ENCODE results near the gene WWOX. TPM values are rescaled to one million over a fixed set of nuclear protein-coding genes. Genes with fewer than 3 reads are reported as not detected.
A peak's percentile ranks its signal among the peaks of the same experiment; 100 is the strongest.

WWOX gene
- total RNA-seq, 3 donors from 2014 or later (not counting 1 experiment from before 2014, with no cell fraction given) = 21.0 to 29.8 (median 27.0) TPM

- no peak overlapping the region for H3K4me3 Mint-ChIP-seq
- peak in 1 of 2 donors; percentile 68 for DNase-seq
- no peak for TF ChIP-seq CTCF (IDR thresholded peaks at IDR 0.05)
- H3K36me3 Mint-ChIP-seq = no peaks in the 10 kb centered on the region
- ATAC-seq = peak in 1 of 3 donors; percentile 39
- 81% methylated on average over 8 of the region's 9 CpGs for WGBS (ENCODE audit: insufficient coverage)
- peak overlapping the region; percentile 52 for H3K27ac ChIP-seq (ENCODE audit: low read length)
- H3K36me3 ChIP-seq (ENCODE audit: control insufficient read depth, insufficient read depth, low read length) = no peaks in the 10 kb centered on the region
- no peaks in the 10 kb centered on the region for H3K9me3 Mint-ChIP-seq
- peaks cover 5% of the 10 kb centered on the region in 2 donors for H3K4me1 Mint-ChIP-seq
- H3K27ac Mint-ChIP-seq = no peak overlapping the region
- no peaks in the 10 kb centered on the region for H3K27me3 ChIP-seq (ENCODE audit: control insufficient read depth, insufficient read depth, low read length)
- no peaks in the 10 kb centered on the region for H3K9me3 ChIP-seq (ENCODE audit: control insufficient read depth, insufficient read depth, low read length)
- H3K4me1 ChIP-seq (ENCODE audit: control insufficient read depth, insufficient read depth, low read length) = no peaks in the 10 kb centered on the region
- no peak overlapping the region for H3K4me3 ChIP-seq (ENCODE audit: low read length)
- no peaks in the 10 kb centered on the region for H3K27me3 Mint-ChIP-seq (ENCODE audit: low read depth in 2 of 2)
- intact Hi-C loops (cut with micrococcal nuclease) = no loop called here
These were observed 796.8 kb downstream of the WWOX start for GRCh38 chr16:78896280-78896679.

- intact Hi-C loops (cut with micrococcal nuclease) = no loop called here
- Histone ChIP-seq H3K27me3 (ENCODE audit: control insufficient read depth, insufficient read depth, low read length) (no peaks in the 10 kb centered on the region), H3K9me3 (ENCODE audit: control insufficient read depth, insufficient read depth, low read length) (no peaks in the 10 kb centered on the region), H3K4me1 (ENCODE audit: control insufficient read depth, insufficient read depth, low read length) (no peaks in the 10 kb centered on the region), H3K36me3 (ENCODE audit: control insufficient read depth, insufficient read depth, low read length) (no peaks in the 10 kb centered on the region), H3K4me3 (ENCODE audit: low read length) (no peak overlapping the region), H3K27ac (ENCODE audit: low read length) (no peak overlapping the region)
- no peaks in the 10 kb centered on the region for H3K27me3 Mint-ChIP-seq (ENCODE audit: low read depth in 2 of 2)
- WGBS (ENCODE audit: insufficient coverage) = 95% methylated on average over 3 of the region's 5 CpGs
- ATAC-seq (no peak), DNase-seq (no peak)
- H3K9me3 Mint-ChIP-seq = no peaks in the 10 kb centered on the region
- no peak for TF ChIP-seq CTCF (IDR thresholded peaks at IDR 0.05)
- H3K36me3 Mint-ChIP-seq = no peaks in the 10 kb centered on the region
- no peak overlapping the region for H3K27ac Mint-ChIP-seq
- no peak overlapping the region for H3K4me3 Mint-ChIP-seq
- peaks cover 5% of the 10 kb centered on the region in 2 donors for H3K4me1 Mint-ChIP-seq
These were observed 797.8 kb downstream of the WWOX start for GRCh38 chr16:78897299-78897698.

GRCh38 chr16:78900044-78900811 lies 800.8 kb downstream of the WWOX start:
- no peaks in the 10 kb centered on the region for H3K27me3 Mint-ChIP-seq (ENCODE audit: low read depth in 2 of 2)
- no peaks in the 10 kb centered on the region for H3K4me1 ChIP-seq (ENCODE audit: control insufficient read depth, insufficient read depth, low read length)
- WGBS (ENCODE audit: insufficient coverage) = 83% methylated on average over 3 of the region's 6 CpGs

More at GRCh38 chr16:78900044-78900811, 800.8 kb downstream of the WWOX start:
- Histone ChIP-seq H3K4me3 (ENCODE audit: low read length) (no peak overlapping the region), H3K27me3 (ENCODE audit: control insufficient read depth, insufficient read depth, low read length) (no peaks in the 10 kb centered on the region), H3K36me3 (ENCODE audit: control insufficient read depth, insufficient read depth, low read length) (no peaks in the 10 kb centered on the region), H3K9me3 (ENCODE audit: control insufficient read depth, insufficient read depth, low read length) (no peaks in the 10 kb centered on the region), H3K27ac (ENCODE audit: low read length) (no peak overlapping the region)
- H3K4me1 Mint-ChIP-seq = peaks cover 0 to 5% of the 10 kb centered on the region in 2 donors
- no peak overlapping the region for H3K27ac Mint-ChIP-seq
- no peak overlapping the region for H3K4me3 Mint-ChIP-seq
- ATAC-seq = no peak
- H3K9me3 Mint-ChIP-seq = no peaks in the 10 kb centered on the region
- intact Hi-C loops (cut with micrococcal nuclease) = no loop called here
- H3K36me3 Mint-ChIP-seq = no peaks in the 10 kb centered on the region
- no peak for TF ChIP-seq CTCF (IDR thresholded peaks at IDR 0.05)
- DNase-seq = no peak

Data from natural killer cell (primary cell).